A204.1 (cell line): Measurements from ENCODE around the gene FLNB.

Experiments used
- FAIRE-seq: peaks from 2 replicates; lab custom pipeline; 2012; peaks lifted over from hg19 to GRCh38; lab: Jason Lieb, UNC

FLNB gene

DNA sequence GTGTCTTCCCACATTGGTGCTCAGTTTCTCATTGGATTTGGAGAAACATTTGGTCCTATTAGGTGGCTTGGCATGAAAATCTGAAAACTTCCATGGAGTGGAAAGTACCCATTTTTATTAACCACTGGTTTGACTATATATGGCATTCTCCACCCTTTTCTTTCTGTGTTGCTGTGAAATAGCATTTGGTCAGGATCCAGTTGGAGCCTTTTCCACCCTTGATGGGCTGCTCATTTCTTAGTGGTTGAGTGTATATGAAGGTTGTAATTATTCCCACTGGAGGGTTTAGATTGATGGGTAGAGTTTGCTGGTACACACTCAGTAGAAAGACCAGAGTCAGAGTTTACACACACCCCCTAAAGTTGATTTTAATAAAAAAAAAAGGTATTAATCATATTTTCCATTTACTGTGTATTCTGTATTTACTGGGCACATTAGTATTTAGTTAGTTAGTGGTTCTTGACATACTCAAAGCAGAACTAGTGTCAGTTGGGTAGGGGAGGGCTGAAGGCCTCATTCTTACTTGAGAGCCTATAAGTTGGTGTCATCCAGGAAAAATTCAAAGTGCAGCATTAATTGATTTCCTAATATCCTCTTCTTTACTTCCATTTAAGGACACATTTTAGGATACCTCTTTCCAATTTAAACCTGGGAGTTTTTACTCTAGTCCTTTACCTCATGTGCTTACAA, 69.5 kb downstream of the FLNB start:
- no peak for FAIRE-seq

DNA sequence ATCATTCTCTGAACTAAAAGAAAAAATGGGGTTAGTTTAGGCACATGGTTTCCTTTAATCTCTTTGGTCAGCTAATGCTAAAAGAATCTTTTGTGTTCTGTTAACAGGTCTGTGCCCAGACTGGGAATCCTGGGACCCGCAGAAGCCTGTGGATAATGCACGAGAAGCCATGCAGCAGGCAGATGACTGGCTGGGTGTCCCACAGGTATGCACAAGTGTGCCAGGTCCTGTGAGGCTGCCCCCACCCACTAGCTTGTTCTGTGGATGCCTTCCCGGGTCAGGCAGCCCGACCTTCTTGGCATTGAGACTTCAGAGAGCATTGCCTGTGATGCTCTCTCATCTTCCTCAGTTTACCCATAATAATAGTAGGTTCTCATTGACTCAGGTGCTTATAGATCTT, 70.4 kb downstream of the FLNB start:
- FAIRE-seq = no peak

DNA sequence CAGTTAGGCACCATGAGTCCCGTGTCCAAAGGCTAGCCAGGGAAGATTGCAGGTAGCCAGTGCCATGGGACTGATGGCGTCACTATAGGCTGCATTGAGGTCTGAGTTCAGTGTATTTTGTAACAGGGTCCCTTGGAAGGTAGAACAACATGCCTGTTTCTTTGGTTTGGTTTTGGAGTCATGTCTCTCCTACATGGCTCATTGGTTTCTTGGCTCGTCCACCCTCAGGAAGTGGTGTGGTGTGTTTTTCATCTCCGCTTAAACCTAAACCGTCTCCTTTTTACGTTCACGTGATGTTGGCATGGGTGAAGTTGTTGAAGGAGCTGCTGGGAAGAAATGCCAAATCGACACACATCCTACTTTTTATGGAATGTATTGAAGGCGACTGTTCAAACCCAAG, 71.6 kb downstream of the FLNB start:
- no peak for FAIRE-seq

DNA sequence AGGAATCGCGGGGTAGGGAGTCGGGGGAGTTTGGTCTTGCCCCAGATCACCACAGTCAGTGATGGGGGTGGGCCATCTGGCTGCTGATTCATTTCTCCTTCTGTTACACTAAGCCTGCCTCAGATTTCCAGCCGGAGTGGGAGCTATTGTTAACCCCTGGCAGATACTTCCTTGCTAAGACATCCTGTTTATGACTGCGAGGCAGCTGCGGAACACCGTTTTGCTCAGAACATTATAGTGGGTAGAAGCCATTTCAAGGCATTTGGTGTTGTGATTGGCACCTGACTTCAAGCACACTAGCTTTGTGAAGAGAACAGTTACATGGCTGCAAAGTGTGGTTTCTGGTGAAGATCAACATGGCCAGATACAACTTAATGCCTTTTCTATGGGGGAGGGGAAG, 73.8 kb downstream of the FLNB start:
- no peak for FAIRE-seq

DNA sequence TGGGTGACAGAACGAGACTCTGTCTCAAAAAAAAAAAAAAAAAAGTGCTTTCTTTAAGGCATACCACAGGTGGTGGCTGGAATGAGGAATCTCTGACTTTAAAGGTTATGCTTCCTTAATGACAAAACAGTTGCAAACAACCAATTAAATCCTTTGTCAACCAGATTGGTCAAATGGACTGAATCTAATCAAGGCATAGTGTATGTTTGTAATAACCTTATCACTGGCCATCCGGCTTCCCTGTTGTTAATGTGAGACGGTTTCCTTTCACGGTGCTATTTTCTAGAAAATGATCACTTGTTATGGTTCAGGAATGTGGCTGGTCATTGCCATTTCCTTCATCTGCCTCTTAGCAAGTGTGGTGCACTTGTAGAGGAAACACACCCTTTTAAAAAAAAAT, 75.9 kb downstream of the FLNB start:
- FAIRE-seq = no peak

DNA sequence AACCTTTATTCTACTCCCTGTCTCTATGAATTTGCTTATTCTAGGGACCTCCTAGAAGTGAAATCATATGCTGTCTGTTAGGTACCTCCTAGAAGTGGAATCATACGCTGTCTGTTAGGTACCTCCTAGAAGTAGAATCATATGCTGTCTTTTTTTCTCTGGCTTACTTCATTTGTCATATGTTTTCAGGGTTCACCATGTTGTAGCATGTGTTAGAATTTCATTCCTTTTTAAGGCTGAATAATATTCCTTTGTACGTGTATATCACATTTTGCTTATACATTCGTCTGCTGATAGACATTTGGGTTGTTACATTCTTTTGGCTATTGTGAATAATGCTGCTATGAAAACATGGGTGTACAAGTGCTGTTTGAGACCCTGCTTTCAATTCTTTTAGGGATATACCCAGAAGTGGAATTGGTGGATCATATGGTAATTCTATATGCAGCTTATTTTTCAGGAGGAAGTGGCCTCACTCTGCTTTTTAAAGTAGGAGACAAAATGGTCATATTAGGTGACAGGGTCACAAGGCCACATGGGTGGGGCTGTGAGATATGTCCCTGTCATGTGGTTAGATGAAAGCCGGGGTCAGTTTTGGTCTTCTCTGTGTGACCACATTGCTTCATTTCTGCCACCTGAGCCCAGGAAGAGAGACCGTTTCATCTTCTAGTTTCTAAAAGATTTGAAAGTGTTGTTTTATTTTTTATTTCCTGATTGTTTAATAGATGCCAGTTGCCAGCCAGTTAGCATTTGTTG, 76.7 kb downstream of the FLNB start:
- no peak for FAIRE-seq

DNA sequence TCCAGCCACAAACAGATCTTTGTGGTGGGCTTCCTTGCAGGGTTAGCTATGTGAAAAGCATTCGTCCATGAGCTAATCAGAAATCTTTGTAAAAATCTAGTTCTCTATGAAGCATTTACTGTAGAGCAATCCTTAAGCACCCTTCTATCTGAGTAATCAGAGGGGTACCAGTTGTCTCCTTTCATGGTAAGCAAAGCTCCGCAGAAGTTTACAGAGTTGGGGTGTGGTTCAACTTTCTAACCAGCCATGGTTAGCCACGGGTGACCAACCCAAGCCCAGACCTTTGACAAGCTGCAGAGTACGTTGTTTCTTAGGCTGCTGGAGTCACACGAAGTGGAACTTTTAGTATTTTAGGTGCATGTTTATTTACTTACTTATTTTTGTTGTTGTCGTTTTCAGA, 77.4 kb downstream of the FLNB start:
- FAIRE-seq = no peak

DNA sequence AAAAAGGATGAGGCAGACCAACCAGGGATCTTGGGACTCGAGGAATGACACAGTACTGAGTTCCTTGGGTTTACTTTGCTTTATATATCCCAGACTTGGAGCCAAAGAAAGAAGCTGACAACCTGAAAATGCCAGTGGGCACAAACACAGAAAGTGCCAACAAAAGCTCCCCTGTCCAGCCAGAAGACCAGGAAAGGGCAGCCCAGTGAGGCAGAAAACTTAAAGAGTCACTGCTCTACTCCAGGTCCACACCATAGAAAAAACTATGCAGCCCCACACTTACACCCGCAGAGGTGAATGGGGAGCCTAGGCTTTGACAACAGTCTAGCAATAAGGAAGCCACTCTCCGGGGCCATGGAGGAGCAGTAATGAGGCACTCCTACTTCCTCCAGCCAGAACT, 80.3 kb downstream of the FLNB start:
- no peak for FAIRE-seq

DNA sequence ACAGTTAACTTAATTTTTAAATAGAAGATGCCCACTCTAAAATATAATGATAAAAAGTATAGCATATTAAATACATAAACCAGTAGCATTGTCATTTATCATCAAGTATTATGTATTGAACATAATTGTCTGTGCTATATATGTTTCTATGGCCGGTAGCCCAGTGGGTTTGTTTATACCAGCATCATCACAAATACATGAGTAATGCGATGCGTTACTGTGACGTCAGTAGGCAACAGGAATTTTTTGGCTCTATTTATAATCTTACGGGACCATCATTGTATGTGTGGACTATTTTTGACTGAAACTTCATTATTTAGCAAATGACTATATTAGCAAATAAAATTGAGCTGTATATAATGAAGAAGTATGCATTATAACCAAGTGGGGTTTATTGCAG, 82.1 kb downstream of the FLNB start:
- no peak for FAIRE-seq

DNA sequence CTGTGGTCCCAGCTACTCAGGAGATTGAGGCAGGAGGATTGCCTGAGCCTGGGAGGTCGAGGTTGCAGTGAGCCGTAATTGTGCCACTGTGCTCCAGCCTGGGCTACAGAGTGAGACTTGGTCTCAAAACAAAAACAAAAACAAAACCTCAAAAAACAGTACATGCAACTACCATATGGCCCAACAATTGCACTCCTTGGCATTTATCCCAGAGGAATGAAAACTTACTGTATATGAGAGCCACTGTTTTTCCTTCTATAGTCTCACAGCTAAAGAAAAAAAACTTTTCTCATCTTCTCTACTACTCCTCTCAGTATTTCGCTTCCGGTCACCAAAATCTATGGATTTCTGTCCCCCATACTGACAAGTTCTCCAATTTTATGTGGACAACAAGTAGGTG, 84.3 kb downstream of the FLNB start:
- no peak for FAIRE-seq

DNA sequence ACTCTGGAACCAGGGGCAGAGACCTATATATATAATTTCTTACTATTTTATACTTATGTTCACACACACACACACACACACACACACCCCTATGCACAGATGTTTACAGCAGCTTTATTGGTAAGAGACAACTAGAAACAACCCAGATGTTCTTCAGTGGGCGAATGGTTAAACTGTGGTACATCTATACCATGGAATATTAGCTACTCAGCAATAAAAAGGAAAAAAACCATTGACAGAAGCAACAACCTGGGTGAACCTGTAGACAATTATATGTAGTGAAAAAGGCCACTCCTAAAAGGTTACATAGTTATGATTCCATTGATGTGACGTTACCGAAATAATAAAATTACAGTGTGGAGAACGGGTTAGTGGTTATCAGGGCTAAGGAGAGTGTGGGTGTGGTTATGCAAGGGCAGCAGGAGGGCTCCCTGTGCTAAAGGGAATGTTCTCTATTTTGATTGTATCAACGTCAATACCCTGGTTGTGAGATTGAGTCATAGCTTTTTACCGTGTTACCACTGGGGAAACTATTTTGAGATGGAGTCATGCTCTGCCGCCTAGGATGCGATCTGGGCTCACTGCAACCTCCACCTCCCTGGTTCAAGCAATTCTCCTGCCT, 85.5 kb downstream of the FLNB start:
- FAIRE-seq = no peak

DNA sequence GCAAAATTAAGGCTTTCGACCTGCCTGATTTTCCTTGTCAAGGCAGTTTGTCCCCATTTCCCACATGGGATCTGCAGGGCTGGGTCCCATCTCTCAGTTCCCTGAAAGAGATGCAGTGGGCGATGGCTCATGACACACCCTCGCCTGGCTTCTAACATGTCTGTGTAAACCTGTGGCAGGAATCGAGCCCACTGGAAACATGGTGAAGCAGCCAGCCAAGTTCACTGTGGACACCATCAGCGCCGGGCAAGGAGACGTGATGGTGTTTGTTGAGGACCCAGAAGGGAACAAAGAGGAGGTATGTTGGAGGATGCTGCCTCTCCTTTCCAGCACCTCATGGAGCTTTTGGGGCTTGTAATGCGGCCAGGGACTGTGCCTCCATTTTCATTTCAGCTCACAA, 86.4 kb downstream of the FLNB start:
- no peak for FAIRE-seq

DNA sequence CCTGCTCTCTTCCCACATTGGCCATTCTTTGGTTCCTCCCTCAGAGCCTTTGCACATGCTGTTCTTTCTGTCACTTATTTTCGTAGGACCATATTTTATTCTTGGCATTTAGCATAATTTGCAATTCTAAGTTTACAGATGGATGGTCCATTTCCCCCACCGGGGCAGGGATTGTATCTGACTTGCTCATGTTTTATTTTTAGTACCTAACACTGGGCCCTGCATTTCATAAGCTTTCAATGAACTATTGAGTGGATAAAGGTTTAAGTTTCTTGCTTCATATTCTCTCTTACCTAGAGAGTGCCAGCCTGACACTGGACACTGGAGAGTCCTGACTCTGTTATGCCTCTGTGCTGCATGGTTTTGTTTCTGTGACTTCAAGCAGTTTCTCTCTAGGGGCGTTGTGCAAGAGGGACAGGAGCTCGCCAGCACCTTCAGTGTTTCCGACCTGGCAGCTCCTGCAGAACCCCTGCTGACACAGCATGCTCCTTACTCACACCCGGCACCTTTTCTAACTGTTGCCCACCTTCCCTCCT, 87.4 kb downstream of the FLNB start:
- no peak for FAIRE-seq

DNA sequence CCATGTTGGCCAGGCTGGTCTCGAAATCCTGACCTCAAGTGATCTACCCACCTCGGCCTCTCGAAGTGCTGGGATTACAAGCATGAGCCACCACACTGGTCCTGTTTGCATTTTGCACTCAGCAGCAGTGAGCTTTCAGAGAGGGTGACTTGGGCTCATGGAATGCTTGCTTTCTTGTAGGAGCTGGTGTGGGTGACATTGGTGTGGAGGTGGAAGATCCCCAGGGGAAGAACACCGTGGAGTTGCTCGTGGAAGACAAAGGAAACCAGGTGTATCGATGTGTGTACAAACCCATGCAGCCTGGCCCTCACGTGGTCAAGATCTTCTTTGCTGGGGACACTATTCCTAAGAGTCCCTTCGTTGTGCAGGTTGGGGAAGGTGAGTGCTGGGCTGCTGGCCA, 90.3 kb downstream of the FLNB start:
- FAIRE-seq = no peak

DNA sequence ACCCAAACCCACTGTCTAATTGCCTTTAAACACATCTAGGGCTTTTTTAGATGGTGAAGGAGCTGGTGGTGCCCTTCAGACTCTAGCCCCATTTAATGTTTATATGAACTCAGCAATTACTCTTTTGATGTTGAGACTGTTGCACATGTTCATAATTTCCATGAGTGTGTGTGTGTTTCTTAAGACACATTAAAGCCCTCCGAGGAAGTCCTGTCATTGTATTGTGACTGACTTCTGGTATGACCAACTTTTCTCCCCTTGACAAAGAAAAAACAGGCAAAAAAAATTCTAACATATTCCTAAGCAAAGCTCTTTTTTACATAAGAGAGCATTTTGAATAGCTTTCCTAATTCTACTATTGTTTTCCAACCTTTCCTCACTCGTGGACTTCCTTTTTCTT, 91.6 kb downstream of the FLNB start:
- no peak for FAIRE-seq

DNA sequence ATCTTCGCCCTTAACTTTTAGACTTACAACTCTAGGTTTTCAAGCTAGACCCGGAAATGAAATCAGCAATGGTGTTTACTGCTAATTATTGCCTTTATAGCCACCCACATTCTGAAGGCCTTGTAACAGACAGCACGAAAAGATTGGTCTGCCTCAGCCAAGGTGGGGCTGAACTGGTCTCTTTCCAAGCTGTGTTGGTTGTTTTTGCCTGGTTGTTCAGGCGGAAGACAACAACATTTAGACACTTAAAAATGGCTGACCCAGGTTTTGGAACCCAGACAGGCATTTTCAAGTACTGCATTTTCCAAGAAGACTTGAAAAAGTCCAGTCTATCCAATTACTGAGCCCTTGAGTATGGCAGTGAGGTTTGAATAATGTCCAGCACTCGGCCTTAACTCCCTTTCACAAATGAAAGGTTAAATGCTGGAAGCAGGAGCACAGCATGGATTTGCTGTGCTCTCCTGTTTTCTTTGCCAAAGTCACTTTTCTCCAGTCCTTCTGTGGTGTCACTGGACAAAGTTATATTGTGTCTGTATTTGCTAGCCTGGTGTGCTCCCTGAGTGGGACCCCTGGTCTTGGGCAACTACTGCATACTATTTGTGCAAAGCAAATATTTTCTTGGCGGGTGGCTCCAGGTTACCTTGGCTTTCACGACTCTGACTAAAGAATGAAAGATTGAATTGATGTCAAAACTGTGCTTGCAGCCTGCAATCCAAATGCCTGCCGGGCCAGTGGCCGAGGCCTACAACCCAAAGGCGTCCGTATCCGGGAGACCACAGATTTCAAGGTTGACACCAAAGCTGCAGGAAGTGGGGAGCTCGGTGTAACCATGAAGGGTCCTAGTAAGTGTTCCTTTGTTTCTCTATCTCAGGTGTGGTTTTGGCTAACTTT, 93.5 kb downstream of the FLNB start:
- FAIRE-seq = no peak

DNA sequence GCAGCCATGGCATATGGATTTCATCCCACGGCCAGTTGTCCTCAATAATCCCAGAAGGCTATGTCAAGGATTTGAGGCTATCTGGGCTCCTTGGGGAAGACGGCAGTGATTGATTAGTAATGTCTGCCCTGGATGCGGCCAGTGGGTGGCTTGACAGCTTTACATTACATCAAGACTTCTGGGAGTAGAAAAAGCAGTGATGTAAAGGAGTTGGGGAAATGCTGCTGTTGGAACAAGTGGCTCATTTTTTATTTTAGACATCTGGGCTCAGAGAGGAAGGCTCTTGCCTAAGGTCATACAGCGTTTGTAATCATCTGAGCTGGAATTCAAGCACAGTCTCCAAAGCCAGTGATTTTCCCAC, 94.1 kb downstream of the FLNB start:
- no peak for FAIRE-seq

DNA sequence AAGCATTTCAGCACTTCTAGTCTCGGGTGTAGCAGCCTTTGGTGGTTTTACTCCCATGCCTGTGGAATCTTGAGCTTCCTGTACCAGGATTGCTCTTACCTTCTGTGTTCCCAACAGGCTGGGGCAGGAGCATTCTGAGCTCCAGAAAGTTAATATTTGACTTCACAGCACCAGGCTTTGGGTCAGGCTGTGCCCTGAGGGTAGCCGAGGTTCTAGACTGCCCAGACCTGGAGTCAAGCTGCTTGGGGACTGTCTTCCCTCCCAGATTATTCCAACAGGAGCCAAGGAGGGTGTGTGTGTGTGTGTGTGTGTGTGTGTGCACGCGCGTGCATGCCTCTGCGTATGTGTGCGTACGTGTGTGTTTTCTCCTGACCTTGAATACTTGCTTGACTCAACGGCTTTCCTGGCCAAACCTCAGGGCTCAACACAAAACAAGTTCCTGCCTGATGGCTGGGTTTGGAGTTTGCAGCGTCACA, 94.8 kb downstream of the FLNB start:
- no peak for FAIRE-seq

DNA sequence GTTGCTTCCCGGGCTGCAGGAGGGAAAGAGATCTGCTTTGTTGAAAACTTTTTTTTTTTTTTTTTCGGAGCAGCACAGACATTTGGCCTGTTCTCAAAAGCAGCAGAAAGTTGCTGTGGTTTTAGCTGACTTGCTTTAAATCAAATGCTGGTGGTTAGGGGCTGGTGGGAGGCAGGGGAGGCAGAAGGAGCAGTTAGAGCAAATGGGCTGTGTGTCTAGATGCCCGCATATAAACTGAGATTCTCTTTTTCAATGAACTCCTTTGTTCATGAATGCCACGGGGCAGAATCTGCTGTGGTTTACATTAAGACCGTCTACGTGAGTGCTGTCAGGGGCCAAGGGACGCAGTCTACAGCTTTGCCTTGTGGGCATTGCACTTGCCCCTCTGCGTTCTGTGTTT, 95.9 kb downstream of the FLNB start:
- FAIRE-seq = no peak

DNA sequence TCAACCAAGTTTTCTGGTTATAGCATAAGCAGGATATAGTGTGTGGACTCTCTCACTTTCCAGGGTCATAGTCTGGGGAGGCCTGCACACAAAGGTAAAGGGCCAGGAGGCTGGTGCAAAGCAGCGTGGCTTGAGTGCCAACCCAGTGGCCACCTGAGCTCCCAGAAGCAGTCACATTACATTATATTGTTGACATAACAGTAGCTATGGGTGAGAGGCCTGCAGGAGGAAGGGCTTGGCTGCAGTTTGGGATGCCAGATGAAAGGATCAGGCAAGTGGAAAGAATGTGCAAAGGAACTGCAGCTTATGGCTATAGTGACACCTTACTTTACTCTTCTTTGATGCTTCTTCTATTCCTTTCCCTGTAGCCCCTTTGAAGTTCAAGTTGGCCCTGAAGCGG, 96.5 kb downstream of the FLNB start:
- no peak for FAIRE-seq

DNA sequence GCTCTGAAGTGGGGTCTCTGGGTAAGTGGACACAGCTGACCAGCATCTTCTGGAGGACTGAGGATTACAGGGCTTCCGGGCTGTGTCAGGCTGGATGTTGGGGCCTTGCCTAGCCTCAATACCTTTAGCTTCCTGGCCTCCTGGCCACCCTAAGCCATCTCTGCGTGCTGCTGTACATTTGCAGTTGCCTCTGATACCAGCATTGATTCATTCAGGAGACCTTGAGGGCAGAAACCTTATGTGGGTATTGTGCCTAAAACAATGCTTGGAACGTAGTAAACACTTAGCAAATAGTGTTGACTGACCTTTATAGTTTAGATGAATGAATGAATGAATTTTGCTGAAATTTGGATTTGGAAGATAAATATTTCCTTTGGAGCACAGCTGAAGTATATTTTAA, 97.0 kb downstream of the FLNB start:
- FAIRE-seq = no peak

DNA sequence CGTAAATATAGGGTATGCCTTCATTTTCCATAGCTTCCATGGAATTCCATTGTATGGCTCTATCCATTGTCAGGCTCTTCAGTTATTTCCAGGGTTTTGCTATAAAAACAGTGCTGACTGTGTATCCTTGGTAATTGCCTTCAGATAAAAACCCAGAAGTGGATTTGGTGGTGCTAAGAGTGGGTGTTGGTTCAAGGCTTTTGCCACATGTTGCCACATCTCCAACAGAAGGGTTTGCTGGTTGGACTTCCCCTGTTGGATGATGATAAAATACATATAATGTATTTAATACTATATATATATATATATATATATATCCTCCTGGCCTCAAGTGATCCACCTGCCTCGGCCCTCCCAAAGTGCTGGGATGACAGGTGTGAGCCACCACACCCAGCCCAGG, 97.8 kb downstream of the FLNB start:
- FAIRE-seq = no peak

DNA sequence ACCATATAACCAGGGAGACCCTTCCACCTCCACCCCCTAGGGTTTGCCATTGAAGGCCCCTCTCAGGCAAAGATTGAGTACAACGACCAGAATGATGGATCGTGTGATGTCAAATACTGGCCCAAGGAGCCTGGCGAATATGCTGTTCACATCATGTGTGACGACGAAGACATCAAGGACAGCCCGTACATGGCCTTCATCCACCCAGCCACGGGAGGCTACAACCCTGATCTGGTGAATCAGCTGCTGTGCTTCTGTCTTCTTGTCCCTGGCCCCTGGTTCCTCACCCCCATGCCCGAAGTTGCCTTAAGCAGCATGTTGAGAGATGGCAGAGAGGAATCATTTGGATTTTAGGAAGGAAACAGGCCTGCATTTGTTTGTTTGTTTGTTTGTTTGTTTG, 98.4 kb downstream of the FLNB start:
- no peak for FAIRE-seq
